MM.1S (cell line): ENCODE measurements around the gene XRN1.

Experiments
- CTCF ChIP-seq: fragments of 300-600 bp; sonication (generic); IDR thresholded peaks from 2 replicates; pipeline ENCODE4 v1.5.1; 2016; ENCODE audit warnings: antibody characterized with exemption, low read length, mixed read lengths
- EZH2 ChIP-seq: fragments of 300-600 bp; sonication (generic); optimal IDR thresholded peaks from 2 replicates; pipeline ENCODE3; 2017; ENCODE audit warnings: low read depth, mild to moderate bottlenecking, antibody characterized with exemption, low read length, mixed read lengths
- EZH2phosphoT487 ChIP-seq: fragments of 300-600 bp; sonication (generic); IDR thresholded peaks from 2 replicates; pipeline ENCODE4 v1.6.1; 2018; ENCODE audit warnings: antibody characterized with exemption, low read length

DNA sequence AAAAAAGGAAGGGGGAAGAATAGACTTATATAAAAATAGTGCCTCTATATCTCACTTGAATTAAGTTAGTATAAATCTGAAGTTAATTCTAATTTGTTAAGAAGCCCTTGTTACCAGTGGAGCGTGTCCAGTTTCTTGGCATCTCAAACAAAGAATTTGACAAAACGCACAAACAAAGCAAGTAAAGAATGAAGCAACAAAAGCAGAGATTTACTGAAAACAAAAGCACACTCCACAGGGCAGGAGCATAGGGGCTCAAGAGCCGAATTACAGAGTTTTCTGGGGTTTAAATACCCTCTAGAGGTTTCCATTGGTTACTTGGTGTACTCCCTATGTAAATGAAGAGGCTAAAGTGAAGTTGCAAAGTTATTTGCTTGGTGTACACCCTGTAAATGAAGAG is 188.5 kb downstream of the XRN1 start:
- TF ChIP-seq CTCF (no peak), EZH2 (no peak), EZH2phosphoT487 (no peak)
